Mucosa of descending colon (tissue), 3 donors: ENCODE data around the gene SPTAN1. TPM values are rescaled to one million over a fixed set of nuclear protein-coding genes. Genes with fewer than 3 reads are reported as not detected.

Experiments used
- ATAC-seq: fragments of 200-7000 bp; cut with Tn5 transposase; one replicate; pipeline ENCODE4 v1.9.1; 2020; ENCODE audit warnings: mild to moderate bottlenecking, moderate library complexity
- DNase-seq, 3 donors: peaks; one replicate each; pipeline ENCODE4 v3.0.0-alpha.2; 2020
- H3K36me3 ChIP-seq: fragments of 200-600 bp; one replicate; pipeline ENCODE4 v1.8.0; 2021; ENCODE audit warnings: low read depth, mild to moderate bottlenecking
- H3K4me1 ChIP-seq: fragments of 200-600 bp; one replicate; pipeline ENCODE4 v1.8.0; 2021; ENCODE audit warnings: low read depth, mild to moderate bottlenecking
- H3K4me3 ChIP-seq: fragments of 200-600 bp; one replicate; pipeline ENCODE4 v1.8.0; 2021; ENCODE audit warnings: mild to moderate bottlenecking
- H3K9me3 ChIP-seq: fragments of 200-600 bp; one replicate; pipeline ENCODE4 v1.8.0; 2021; ENCODE audit warnings: mild to moderate bottlenecking
- intact Hi-C, 2 donors: fragments of 100-400 bp; cut with DNase I in 1 of 2; cut with micrococcal nuclease in 1 of 2; formaldehyde crosslinking; loops; one replicate each; pipeline versions ENCODE4 v1.11.0 to v1.11.1; 2022; cut with DNase I, micrococcal nuclease
- total RNA-seq, 3 donors: library from RNA; stranded (reverse); fragmentation: NEBNext Ultra II Directional in 2 of 3; extraction: Animal tissue kit (Norgen Biotek cat#: 25700) in 2 of 3; gene quantifications; one replicate each; pipeline versions ENCODE4 v1.2.1 to v1.2.4, GENCODE V29; 2021 to 2023
- TF ChIP-seq, protein P1 (sequence below): fragments of 200-600 bp; IDR thresholded peaks from one replicate; pipeline ENCODE4 v1.8.0; 2022; ENCODE audit warnings: antibody characterized with exemption, mild to moderate bottlenecking
- donor health status: DM: no; HTN: no; CAD: no; lungs with moderate emphysema.
- donor health status: DM: no; HTN: no; CAD: no.
- donor health status: DM: no; HTN: yes; CAD: no.

Gene SPTAN1
- total RNA-seq, 3 donors from 2014 or later, result 235 to 322 (median 321) TPM

DNA sequence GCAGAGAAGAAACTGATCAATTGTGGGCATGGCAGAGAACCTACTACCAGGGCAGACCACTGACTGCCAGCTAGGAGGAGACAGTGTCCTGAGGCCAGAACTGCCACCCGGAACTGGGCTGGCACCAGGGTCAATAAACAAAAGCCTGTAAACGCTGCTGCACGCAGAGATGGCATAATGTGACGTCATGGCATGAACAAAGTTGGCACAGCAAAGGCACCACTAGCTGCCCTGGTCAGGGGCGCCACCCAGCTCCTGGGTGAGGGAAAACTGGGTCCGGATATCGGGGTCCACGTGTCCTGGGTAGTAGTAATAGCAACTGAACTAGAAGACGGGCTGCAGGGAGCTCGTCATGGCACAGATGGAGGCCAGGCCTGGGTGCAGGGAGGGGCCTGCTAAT lies 72.2 kb downstream of the SPTAN1 start:
- ATAC-seq (no peak), DNase-seq (no peak)
- intact Hi-C loops, result no loop called here
- no peaks in the 10 kb centered on the region for H3K9me3 ChIP-seq
- TF ChIP-seq, protein P1, sequence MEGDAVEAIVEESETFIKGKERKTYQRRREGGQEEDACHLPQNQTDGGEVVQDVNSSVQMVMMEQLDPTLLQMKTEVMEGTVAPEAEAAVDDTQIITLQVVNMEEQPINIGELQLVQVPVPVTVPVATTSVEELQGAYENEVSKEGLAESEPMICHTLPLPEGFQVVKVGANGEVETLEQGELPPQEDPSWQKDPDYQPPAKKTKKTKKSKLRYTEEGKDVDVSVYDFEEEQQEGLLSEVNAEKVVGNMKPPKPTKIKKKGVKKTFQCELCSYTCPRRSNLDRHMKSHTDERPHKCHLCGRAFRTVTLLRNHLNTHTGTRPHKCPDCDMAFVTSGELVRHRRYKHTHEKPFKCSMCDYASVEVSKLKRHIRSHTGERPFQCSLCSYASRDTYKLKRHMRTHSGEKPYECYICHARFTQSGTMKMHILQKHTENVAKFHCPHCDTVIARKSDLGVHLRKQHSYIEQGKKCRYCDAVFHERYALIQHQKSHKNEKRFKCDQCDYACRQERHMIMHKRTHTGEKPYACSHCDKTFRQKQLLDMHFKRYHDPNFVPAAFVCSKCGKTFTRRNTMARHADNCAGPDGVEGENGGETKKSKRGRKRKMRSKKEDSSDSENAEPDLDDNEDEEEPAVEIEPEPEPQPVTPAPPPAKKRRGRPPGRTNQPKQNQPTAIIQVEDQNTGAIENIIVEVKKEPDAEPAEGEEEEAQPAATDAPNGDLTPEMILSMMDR, result no peak
- H3K36me3 ChIP-seq, result peaks cover 21% of the 10 kb centered on the region
- H3K4me3 ChIP-seq, result no peak overlapping the region
- H3K4me1 ChIP-seq, result no peaks in the 10 kb centered on the region

DNA sequence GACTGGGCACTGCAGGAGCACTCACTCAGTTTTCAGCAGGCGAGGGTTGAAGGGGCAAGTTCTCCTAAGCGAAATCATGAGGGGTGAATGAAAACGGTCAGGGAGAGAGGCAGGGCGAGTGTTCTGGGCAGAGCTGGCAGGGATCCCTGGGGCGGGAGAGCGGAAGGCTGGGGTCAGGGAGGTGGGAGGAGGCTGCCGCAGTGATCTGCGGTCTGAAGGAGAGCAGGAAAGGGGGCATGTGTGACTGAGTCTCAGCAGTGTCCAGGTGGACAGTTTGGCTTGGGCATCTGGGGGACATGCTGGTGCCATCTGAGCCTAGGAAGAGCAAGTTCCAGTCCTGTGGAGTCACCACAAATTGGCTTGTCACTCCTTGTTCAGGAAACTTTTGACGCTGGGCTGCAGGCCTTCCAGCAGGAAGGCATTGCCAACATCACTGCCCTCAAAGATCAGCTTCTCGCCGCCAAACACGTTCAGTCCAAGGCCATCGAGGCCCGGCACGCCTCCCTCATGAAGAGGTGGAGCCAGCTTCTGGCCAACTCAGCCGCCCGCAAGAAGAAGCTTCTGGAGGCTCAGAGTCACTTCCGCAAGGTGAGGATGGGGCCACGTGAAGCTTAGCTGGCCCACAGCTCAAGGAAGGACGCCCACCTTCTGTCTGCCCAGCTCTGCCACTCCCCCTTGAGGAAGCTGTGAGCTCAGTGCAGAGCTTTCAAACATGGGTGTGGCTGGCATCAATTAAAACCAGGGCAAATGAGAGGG lies 73.2 kb downstream of the SPTAN1 start:
- TF ChIP-seq, protein P1, result no peak
- peak in 2 of 3 donors; percentile 39 to 43 for DNase-seq
- H3K4me3 ChIP-seq, result no peak overlapping the region
- peak; percentile 81 for ATAC-seq
- H3K36me3 ChIP-seq, result peaks cover 11% of the 10 kb centered on the region
- no peaks in the 10 kb centered on the region for H3K4me1 ChIP-seq
- intact Hi-C loops, result no loop called here
- H3K9me3 ChIP-seq, result no peaks in the 10 kb centered on the region

DNA sequence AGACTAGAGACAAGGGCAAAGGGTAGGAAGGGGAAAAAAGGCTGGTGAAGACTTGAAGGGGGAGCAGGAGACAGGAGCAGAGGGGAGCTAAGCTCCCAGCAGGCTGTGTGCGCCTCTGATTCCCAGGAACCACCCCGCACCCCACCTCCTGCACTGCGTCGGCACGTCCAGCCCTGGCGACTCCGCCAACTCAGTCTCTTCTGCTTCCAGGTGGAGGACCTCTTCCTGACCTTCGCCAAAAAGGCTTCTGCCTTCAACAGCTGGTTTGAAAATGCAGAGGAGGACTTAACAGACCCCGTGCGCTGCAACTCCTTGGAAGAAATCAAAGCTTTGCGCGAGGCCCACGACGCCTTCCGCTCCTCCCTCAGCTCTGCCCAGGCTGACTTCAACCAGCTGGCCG lies 73.8 kb downstream of the SPTAN1 start:
- no peak overlapping the region for H3K4me3 ChIP-seq
- H3K4me1 ChIP-seq, result no peaks in the 10 kb centered on the region
- DNase-seq, result no peak
- no peak for ATAC-seq
- H3K9me3 ChIP-seq, result no peaks in the 10 kb centered on the region
- H3K36me3 ChIP-seq, result peaks cover 8% of the 10 kb centered on the region
- intact Hi-C loops, result no loop called here
- TF ChIP-seq, protein P1, result no peak

DNA sequence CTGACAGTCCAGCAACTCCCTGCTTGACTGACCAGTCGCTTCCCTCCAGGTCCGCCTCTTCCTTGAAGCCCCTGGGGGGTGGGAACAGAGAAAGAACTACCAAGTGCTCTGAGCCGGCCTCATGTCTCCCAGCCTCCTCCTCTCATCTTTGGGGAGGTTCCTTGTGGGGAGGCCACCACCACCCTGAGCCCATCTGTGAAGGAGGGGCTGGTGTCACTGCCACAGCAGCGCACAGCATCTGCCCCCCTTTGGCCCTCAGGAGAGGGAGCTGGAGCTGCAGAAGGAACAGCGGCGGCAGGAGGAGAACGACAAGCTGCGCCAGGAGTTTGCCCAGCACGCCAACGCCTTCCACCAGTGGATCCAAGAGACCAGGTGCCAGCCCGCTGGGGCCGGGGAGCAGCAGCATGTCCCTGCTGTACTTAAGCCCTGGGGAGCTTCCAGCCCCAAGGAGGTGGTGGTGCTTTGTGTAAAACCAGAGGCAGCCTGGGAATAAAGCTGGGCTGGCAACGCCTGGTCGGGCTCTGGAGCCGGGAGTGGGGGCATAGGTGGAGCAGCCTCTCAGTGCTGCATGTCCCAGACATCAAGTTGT lies 74.8 kb downstream of the SPTAN1 start:
- no peak overlapping the region for H3K4me3 ChIP-seq
- peaks cover 11% of the 10 kb centered on the region for H3K36me3 ChIP-seq
- no peaks in the 10 kb centered on the region for H3K4me1 ChIP-seq
- DNase-seq (no peak), ATAC-seq (no peak)
- intact Hi-C loops, result no loop called here
- TF ChIP-seq, protein P1, result no peak
- no peaks in the 10 kb centered on the region for H3K9me3 ChIP-seq

DNA sequence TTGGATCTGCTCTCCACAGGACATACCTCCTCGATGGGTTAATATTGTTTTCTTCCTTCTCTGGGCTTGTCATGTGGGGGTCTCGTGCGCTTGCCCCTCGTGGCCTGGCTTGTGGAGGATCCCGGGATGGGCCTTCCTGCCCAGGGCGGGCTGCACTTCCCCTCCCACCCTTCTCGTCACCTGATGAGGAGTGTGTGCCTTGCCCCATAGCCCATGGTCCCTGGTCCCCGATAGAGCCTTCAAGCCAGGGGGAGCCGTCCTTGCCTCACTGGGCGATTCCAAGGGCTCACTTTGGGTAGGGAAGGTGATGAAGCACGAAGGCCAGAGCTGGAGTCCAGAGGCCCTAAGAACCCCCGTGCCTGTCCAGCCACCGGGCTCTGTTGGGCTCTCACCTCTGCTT lies 75.5 kb downstream of the SPTAN1 start:
- no peaks in the 10 kb centered on the region for H3K9me3 ChIP-seq
- no peak for ATAC-seq
- TF ChIP-seq, protein P1, result no peak
- intact Hi-C loops, result no loop called here
- DNase-seq, result no peak
- H3K4me3 ChIP-seq, result no peak overlapping the region
- peaks cover 16% of the 10 kb centered on the region for H3K36me3 ChIP-seq
- no peaks in the 10 kb centered on the region for H3K4me1 ChIP-seq
